ENCODE measurements around the gene SYNJ2.

The SYNJ2 gene

GRCh38 chr6:158113802-158114201, 132.1 kb downstream of the SYNJ2 start:
- FAIRE-seq (no peak), DNase-seq (ENCODE audit: insufficient read length, low spot score) (no peak)
- no peak for TF ChIP-seq POLR2A (IDR thresholded peaks at IDR 0.05; ENCODE audit: low read depth, low read length)

- no peak for FAIRE-seq
- no peak for TF ChIP-seq POLR2A (IDR thresholded peaks at IDR 0.05; ENCODE audit: low read depth, low read length)
- DNase-seq (ENCODE audit: insufficient read length, low spot score), result no peak
Measured at GRCh38 chr6:158115102-158115501, 133.4 kb downstream of the SYNJ2 start.

GRCh38 chr6:158115508-158115907, 133.8 kb downstream of the SYNJ2 start:
- no peak for TF ChIP-seq POLR2A (IDR thresholded peaks at IDR 0.05; ENCODE audit: low read depth, low read length)
- DNase-seq (ENCODE audit: insufficient read length, low spot score), result no peak
- FAIRE-seq, result no peak

- FAIRE-seq (no peak), DNase-seq (ENCODE audit: insufficient read length, low spot score) (no peak)
- TF ChIP-seq POLR2A (IDR thresholded peaks at IDR 0.05; ENCODE audit: low read depth, low read length), result no peak
Measured at GRCh38 chr6:158118886-158119285, 137.2 kb downstream of the SYNJ2 start.

GRCh38 chr6:158121335-158121734, 139.7 kb downstream of the SYNJ2 start:
- no peak for TF ChIP-seq POLR2A (IDR thresholded peaks at IDR 0.05; ENCODE audit: low read depth, low read length)
- FAIRE-seq, result no peak
- no peak for DNase-seq (ENCODE audit: insufficient read length, low spot score)

- no peak for DNase-seq (ENCODE audit: insufficient read length, low spot score)
- FAIRE-seq, result no peak
- TF ChIP-seq POLR2A (IDR thresholded peaks at IDR 0.05; ENCODE audit: low read depth, low read length), result no peak
Measured at GRCh38 chr6:158122048-158122447, 140.4 kb downstream of the SYNJ2 start.

- TF ChIP-seq POLR2A (IDR thresholded peaks at IDR 0.05; ENCODE audit: low read depth, low read length), result no peak
- FAIRE-seq, result no peak
- DNase-seq (ENCODE audit: insufficient read length, low spot score), result no peak
Measured at GRCh38 chr6:158124288-158124687, 142.6 kb downstream of the SYNJ2 start.

- FAIRE-seq (no peak), DNase-seq (ENCODE audit: insufficient read length, low spot score) (no peak)
- no peak for TF ChIP-seq POLR2A (IDR thresholded peaks at IDR 0.05; ENCODE audit: low read depth, low read length)
Measured at GRCh38 chr6:158125271-158125670, 143.6 kb downstream of the SYNJ2 start.

GRCh38 chr6:158131926-158132325, 150.3 kb downstream of the SYNJ2 start:
- no peak for TF ChIP-seq POLR2A (IDR thresholded peaks at IDR 0.05; ENCODE audit: low read depth, low read length)
- FAIRE-seq (peak; percentile 60), DNase-seq (ENCODE audit: insufficient read length, low spot score) (no peak)

- no peak for DNase-seq (ENCODE audit: insufficient read length, low spot score)
- FAIRE-seq, result peak; percentile 50
- no peak for TF ChIP-seq POLR2A (IDR thresholded peaks at IDR 0.05; ENCODE audit: low read depth, low read length)
Measured at GRCh38 chr6:158142789-158143188, 161.1 kb downstream of the SYNJ2 start.

GRCh38 chr6:158143700-158144099, 162.0 kb downstream of the SYNJ2 start:
- FAIRE-seq (peak; percentile 76), DNase-seq (ENCODE audit: insufficient read length, low spot score) (no peak)
- TF ChIP-seq POLR2A (IDR thresholded peaks at IDR 0.05; ENCODE audit: low read depth, low read length), result no peak

Measured in H54 (cell line).